Activated CD4-positive, alpha-beta memory T cell treated with anti-CD3 and anti-CD28 coated beads, Interleukin-2, amount 10 ng/mL, durations not matched to agents 7 days and 5 days (primary cell): ENCODE results near the gene ADAM10. TPM values are rescaled to one million over a fixed set of nuclear protein-coding genes. Genes with fewer than 3 reads are reported as not detected.
A peak's percentile ranks its signal among the peaks of the same experiment; 100 is the strongest.

Experiments
- CTCF ChIA-PET: fragments of 350-600 bp; sonication (Branson Sonifier 250); formaldehyde crosslinking; loops from one replicate; lab custom pipeline; 2021; ENCODE audit warnings: antibody characterized with exemption, inconsistent platforms; lab: Charles Lee
- POLR2A ChIA-PET: fragments of 350-600 bp; sonication (Branson Sonifier 250); formaldehyde crosslinking; loops from one replicate; lab custom pipeline; 2021; ENCODE audit warnings: antibody characterized with exemption; lab: Charles Lee
- DNase-seq: peaks from one replicate; pipeline ENCODE4 v3.0.0-alpha.2; 2020
- H3K27ac Mint-ChIP-seq: one replicate; pipeline ENCODE4 v1.8.0; 2021; ENCODE audit warnings: mild to moderate bottlenecking, mixed read lengths
- H3K27me3 Mint-ChIP-seq: one replicate; pipeline ENCODE4 v1.8.0; 2021; ENCODE audit warnings: mixed read lengths
- H3K36me3 Mint-ChIP-seq: one replicate; pipeline ENCODE4 v1.8.0; 2021; ENCODE audit warnings: low read depth, mixed read lengths
- H3K4me1 Mint-ChIP-seq: one replicate; pipeline ENCODE4 v1.8.0; 2021; ENCODE audit warnings: mixed read lengths
- H3K4me3 Mint-ChIP-seq: one replicate; pipeline ENCODE4 v1.8.0; 2021; ENCODE audit warnings: mild to moderate bottlenecking, mixed read lengths
- H3K9me3 Mint-ChIP-seq: one replicate; pipeline ENCODE4 v1.8.0; 2021; ENCODE audit warnings: mixed read lengths
- total RNA-seq, 2 experiments: library from RNA; stranded (reverse); gene quantifications; one replicate each; pipeline ENCODE4 v1.2.3, GENCODE V29; 2021

The ADAM10 gene
- total RNA-seq, 2 experiments from 2014 or later, result 147 to 150 TPM

- POLR2A ChIA-PET, result no interaction called here
- Mint-ChIP-seq H3K27me3 (no peaks in the 10 kb centered on the region), H3K27ac (no peak overlapping the region), H3K4me1 (peaks cover 44% of the 10 kb centered on the region), H3K36me3 (peaks cover 72% of the 10 kb centered on the region), H3K9me3 (peaks cover 19% of the 10 kb centered on the region), H3K4me3 (no peak overlapping the region)
- CTCF ChIA-PET, result interaction anchor here (0.8 kb wide), 1 partner anchor 476 kb away, joined by 3 read pairs; no protein-coding TSS in a partner anchor
- DNase-seq, result no peak
Measured at GRCh38 chr15:58703610-58704009, 45.9 kb downstream of the ADAM10 start.

- POLR2A ChIA-PET, result no interaction called here
- no peak overlapping the region for H3K4me3 Mint-ChIP-seq
- H3K27ac Mint-ChIP-seq, result no peak overlapping the region
- H3K27me3 Mint-ChIP-seq, result no peaks in the 10 kb centered on the region
- peaks cover 47% of the 10 kb centered on the region for H3K4me1 Mint-ChIP-seq
- H3K36me3 Mint-ChIP-seq, result peaks cover 73% of the 10 kb centered on the region
- no peak for DNase-seq
- H3K9me3 Mint-ChIP-seq, result peaks cover 23% of the 10 kb centered on the region
- CTCF ChIA-PET, result no interaction called here
Measured at GRCh38 chr15:58702233-58702632, 47.3 kb downstream of the ADAM10 start.

- H3K9me3 Mint-ChIP-seq, result peaks cover 23% of the 10 kb centered on the region
- no peaks in the 10 kb centered on the region for H3K27me3 Mint-ChIP-seq
- DNase-seq, result no peak
- peaks cover 75% of the 10 kb centered on the region for H3K36me3 Mint-ChIP-seq
- no peak overlapping the region for H3K27ac Mint-ChIP-seq
- ChIA-PET POLR2A (no interaction called here), CTCF (no interaction called here)
- H3K4me1 Mint-ChIP-seq, result peaks cover 48% of the 10 kb centered on the region
- H3K4me3 Mint-ChIP-seq, result no peak overlapping the region
Measured at GRCh38 chr15:58701376-58701775, 48.1 kb downstream of the ADAM10 start.

GRCh38 chr15:58699769-58700168, 49.7 kb downstream of the ADAM10 start:
- H3K9me3 Mint-ChIP-seq, result peaks cover 23% of the 10 kb centered on the region
- no peaks in the 10 kb centered on the region for H3K27me3 Mint-ChIP-seq
- POLR2A ChIA-PET, result no interaction called here
- H3K36me3 Mint-ChIP-seq, result peaks cover 70% of the 10 kb centered on the region
- no peak overlapping the region for H3K27ac Mint-ChIP-seq
- H3K4me1 Mint-ChIP-seq, result peaks cover 48% of the 10 kb centered on the region
- no peak overlapping the region for H3K4me3 Mint-ChIP-seq
- DNase-seq, result no peak
- CTCF ChIA-PET, result no interaction called here

GRCh38 chr15:58698887-58699641, 50.4 kb downstream of the ADAM10 start:
- peaks cover 23% of the 10 kb centered on the region for H3K9me3 Mint-ChIP-seq
- no peak for DNase-seq
- ChIA-PET CTCF (interaction anchor here (0.7 kb wide), 1 partner anchor 1851 kb away, joined by 3 read pairs; no protein-coding TSS in a partner anchor), POLR2A (no interaction called here)
- no peak overlapping the region for H3K4me3 Mint-ChIP-seq
- no peaks in the 10 kb centered on the region for H3K27me3 Mint-ChIP-seq
- peaks cover 44% of the 10 kb centered on the region for H3K4me1 Mint-ChIP-seq
- H3K27ac Mint-ChIP-seq, result peak overlapping the region; percentile 37
- H3K36me3 Mint-ChIP-seq, result peaks cover 65% of the 10 kb centered on the region

GRCh38 chr15:58697220-58697619, 52.3 kb downstream of the ADAM10 start:
- DNase-seq, result no peak
- Mint-ChIP-seq H3K9me3 (peaks cover 20% of the 10 kb centered on the region), H3K27me3 (no peaks in the 10 kb centered on the region), H3K36me3 (peaks cover 66% of the 10 kb centered on the region), H3K4me1 (peaks cover 35% of the 10 kb centered on the region), H3K27ac (no peak overlapping the region), H3K4me3 (no peak overlapping the region)
- ChIA-PET POLR2A (no interaction called here), CTCF (no interaction called here)

GRCh38 chr15:58696738-58697137, 52.8 kb downstream of the ADAM10 start:
- no peak overlapping the region for H3K27ac Mint-ChIP-seq
- H3K4me3 Mint-ChIP-seq, result no peak overlapping the region
- peaks cover 62% of the 10 kb centered on the region for H3K36me3 Mint-ChIP-seq
- H3K9me3 Mint-ChIP-seq, result peaks cover 17% of the 10 kb centered on the region
- POLR2A ChIA-PET, result no interaction called here
- peaks cover 33% of the 10 kb centered on the region for H3K4me1 Mint-ChIP-seq
- no peaks in the 10 kb centered on the region for H3K27me3 Mint-ChIP-seq
- DNase-seq, result no peak
- CTCF ChIA-PET, result no interaction called here

GRCh38 chr15:58694641-58695398, 54.7 kb downstream of the ADAM10 start:
- Mint-ChIP-seq H3K4me3 (no peak overlapping the region), H3K9me3 (peaks cover 11% of the 10 kb centered on the region), H3K36me3 (peaks cover 44% of the 10 kb centered on the region), H3K27me3 (no peaks in the 10 kb centered on the region), H3K27ac (no peak overlapping the region), H3K4me1 (peaks cover 26% of the 10 kb centered on the region)
- ChIA-PET CTCF (no interaction called here), POLR2A (no interaction called here)
- no peak for DNase-seq

GRCh38 chr15:58690703-58691102, 58.8 kb downstream of the ADAM10 start:
- Mint-ChIP-seq H3K4me3 (no peak overlapping the region), H3K27me3 (no peaks in the 10 kb centered on the region), H3K4me1 (peaks cover 4% of the 10 kb centered on the region), H3K9me3 (no peaks in the 10 kb centered on the region), H3K27ac (no peak overlapping the region), H3K36me3 (peaks cover 20% of the 10 kb centered on the region)
- no peak for DNase-seq
- POLR2A ChIA-PET, result no interaction called here
- CTCF ChIA-PET, result no interaction called here

GRCh38 chr15:58689646-58690045, 59.9 kb downstream of the ADAM10 start:
- Mint-ChIP-seq H3K27me3 (no peaks in the 10 kb centered on the region), H3K4me1 (peaks cover 4% of the 10 kb centered on the region), H3K27ac (no peak overlapping the region), H3K36me3 (peaks cover 20% of the 10 kb centered on the region), H3K9me3 (no peaks in the 10 kb centered on the region), H3K4me3 (no peak overlapping the region)
- POLR2A ChIA-PET, result no interaction called here
- DNase-seq, result no peak
- CTCF ChIA-PET, result no interaction called here

GRCh38 chr15:58686286-58686685, 63.2 kb downstream of the ADAM10 start:
- no peaks in the 10 kb centered on the region for H3K9me3 Mint-ChIP-seq
- no peaks in the 10 kb centered on the region for H3K27me3 Mint-ChIP-seq
- H3K27ac Mint-ChIP-seq, result no peak overlapping the region
- CTCF ChIA-PET, result no interaction called here
- DNase-seq, result no peak
- H3K4me3 Mint-ChIP-seq, result no peak overlapping the region
- H3K36me3 Mint-ChIP-seq, result peaks cover 7% of the 10 kb centered on the region
- POLR2A ChIA-PET, result no interaction called here
- H3K4me1 Mint-ChIP-seq, result peaks cover 5% of the 10 kb centered on the region

- ChIA-PET POLR2A (no interaction called here), CTCF (no interaction called here)
- DNase-seq, result no peak
- H3K36me3 Mint-ChIP-seq, result peaks cover 7% of the 10 kb centered on the region
- peaks cover 5% of the 10 kb centered on the region for H3K4me1 Mint-ChIP-seq
- H3K9me3 Mint-ChIP-seq, result no peaks in the 10 kb centered on the region
- no peak overlapping the region for H3K4me3 Mint-ChIP-seq
- no peaks in the 10 kb centered on the region for H3K27me3 Mint-ChIP-seq
- H3K27ac Mint-ChIP-seq, result no peak overlapping the region
Measured at GRCh38 chr15:58684751-58685150, 64.8 kb downstream of the ADAM10 start.

GRCh38 chr15:58684036-58684710, 65.3 kb downstream of the ADAM10 start:
- H3K4me3 Mint-ChIP-seq, result no peak overlapping the region
- no peak overlapping the region for H3K27ac Mint-ChIP-seq
- DNase-seq, result no peak
- CTCF ChIA-PET, result no interaction called here
- H3K27me3 Mint-ChIP-seq, result no peaks in the 10 kb centered on the region
- peaks cover 5% of the 10 kb centered on the region for H3K4me1 Mint-ChIP-seq
- peaks cover 7% of the 10 kb centered on the region for H3K36me3 Mint-ChIP-seq
- H3K9me3 Mint-ChIP-seq, result no peaks in the 10 kb centered on the region
- POLR2A ChIA-PET, result no interaction called here
